Parathyroid adenoma (tissue), 2 donors: ENCODE results near the gene ATP2C2.
A peak's percentile ranks its signal among the peaks of the same experiment; 100 is the strongest.

Experiments
- H2AFZ ChIP-seq: fragments of 300-600 bp; sonication (generic); one replicate; pipeline ENCODE4 v1.7.0; 2017; ENCODE audit warnings: antibody characterized with exemption, mild to moderate bottlenecking
- H3K27ac ChIP-seq: fragments of 300-600 bp; sonication (generic); one replicate; pipeline ENCODE4 v1.7.0; 2017
- H3K27me3 ChIP-seq: fragments of 300-600 bp; sonication (generic); one replicate; pipeline ENCODE4 v1.7.0; 2017; ENCODE audit warnings: low read length; ENCODE audit not compliant: control insufficient read depth, insufficient read depth
- H3K36me3 ChIP-seq: fragments of 300-600 bp; sonication (generic); one replicate; pipeline ENCODE4 v1.7.0; 2017; ENCODE audit warnings: low read length; ENCODE audit not compliant: control insufficient read depth, insufficient read depth
- H3K4me1 ChIP-seq: fragments of 300-600 bp; sonication (generic); one replicate; pipeline ENCODE4 v1.7.0; 2017; ENCODE audit warnings: control low read depth
- H3K4me2 ChIP-seq: fragments of 300-600 bp; sonication (generic); one replicate; pipeline ENCODE4 v1.7.0; 2017; ENCODE audit warnings: low read length
- H3K4me3 ChIP-seq: fragments of 300-600 bp; sonication (generic); one replicate; pipeline ENCODE4 v1.7.0; 2017; ENCODE audit warnings: low read depth, low read length
- H3K79me2 ChIP-seq: fragments of 300-600 bp; sonication (generic); one replicate; pipeline ENCODE4 v1.7.0; 2017; ENCODE audit warnings: control low read depth
- H3K9ac ChIP-seq: fragments of 300-600 bp; sonication (generic); one replicate; pipeline ENCODE4 v1.7.0; 2017; ENCODE audit warnings: mild to moderate bottlenecking
- H3K9me3 ChIP-seq: fragments of 300-600 bp; sonication (generic); one replicate; pipeline ENCODE4 v1.7.0; 2017; ENCODE audit warnings: low read length; ENCODE audit not compliant: control insufficient read depth
- TF ChIP-seq, protein P1 (sequence below): fragments of 300-600 bp; sonication (generic); IDR thresholded peaks from one replicate; pipeline ENCODE4 v1.7.0; 2017; ENCODE audit warnings: antibody characterized with exemption, mild to moderate bottlenecking
- donor health status: primary hyperparathyroidism.

ATP2C2 gene

GRCh38 chr16:84368308-84368996 lies at the start of gene ATP2C2:
TSS of gene ATP2C2 (plus strand) at chr16:84368538. CDS start at chr16:84368616, 78 bp downstream.
- Histone ChIP-seq H3K9me3 (no peaks in the 10 kb centered on the region), H3K79me2 (no peaks in the 10 kb centered on the region), H3K27me3 (no peaks in the 10 kb centered on the region), H3K36me3 (no peaks in the 10 kb centered on the region), H3K27ac (no peak within 1 kb of the TSS), H3K9ac (no peak within 1 kb of the TSS), H3K4me1 (no peaks in the 10 kb centered on the region), H3K4me2 (peak within 1 kb of the TSS; percentile 94), H2AFZ (peak within 1 kb of the TSS; percentile 84), H3K4me3 (peak within 1 kb of the TSS; percentile 59)
- TF ChIP-seq, protein P1, sequence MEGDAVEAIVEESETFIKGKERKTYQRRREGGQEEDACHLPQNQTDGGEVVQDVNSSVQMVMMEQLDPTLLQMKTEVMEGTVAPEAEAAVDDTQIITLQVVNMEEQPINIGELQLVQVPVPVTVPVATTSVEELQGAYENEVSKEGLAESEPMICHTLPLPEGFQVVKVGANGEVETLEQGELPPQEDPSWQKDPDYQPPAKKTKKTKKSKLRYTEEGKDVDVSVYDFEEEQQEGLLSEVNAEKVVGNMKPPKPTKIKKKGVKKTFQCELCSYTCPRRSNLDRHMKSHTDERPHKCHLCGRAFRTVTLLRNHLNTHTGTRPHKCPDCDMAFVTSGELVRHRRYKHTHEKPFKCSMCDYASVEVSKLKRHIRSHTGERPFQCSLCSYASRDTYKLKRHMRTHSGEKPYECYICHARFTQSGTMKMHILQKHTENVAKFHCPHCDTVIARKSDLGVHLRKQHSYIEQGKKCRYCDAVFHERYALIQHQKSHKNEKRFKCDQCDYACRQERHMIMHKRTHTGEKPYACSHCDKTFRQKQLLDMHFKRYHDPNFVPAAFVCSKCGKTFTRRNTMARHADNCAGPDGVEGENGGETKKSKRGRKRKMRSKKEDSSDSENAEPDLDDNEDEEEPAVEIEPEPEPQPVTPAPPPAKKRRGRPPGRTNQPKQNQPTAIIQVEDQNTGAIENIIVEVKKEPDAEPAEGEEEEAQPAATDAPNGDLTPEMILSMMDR, result no peak

DNA sequence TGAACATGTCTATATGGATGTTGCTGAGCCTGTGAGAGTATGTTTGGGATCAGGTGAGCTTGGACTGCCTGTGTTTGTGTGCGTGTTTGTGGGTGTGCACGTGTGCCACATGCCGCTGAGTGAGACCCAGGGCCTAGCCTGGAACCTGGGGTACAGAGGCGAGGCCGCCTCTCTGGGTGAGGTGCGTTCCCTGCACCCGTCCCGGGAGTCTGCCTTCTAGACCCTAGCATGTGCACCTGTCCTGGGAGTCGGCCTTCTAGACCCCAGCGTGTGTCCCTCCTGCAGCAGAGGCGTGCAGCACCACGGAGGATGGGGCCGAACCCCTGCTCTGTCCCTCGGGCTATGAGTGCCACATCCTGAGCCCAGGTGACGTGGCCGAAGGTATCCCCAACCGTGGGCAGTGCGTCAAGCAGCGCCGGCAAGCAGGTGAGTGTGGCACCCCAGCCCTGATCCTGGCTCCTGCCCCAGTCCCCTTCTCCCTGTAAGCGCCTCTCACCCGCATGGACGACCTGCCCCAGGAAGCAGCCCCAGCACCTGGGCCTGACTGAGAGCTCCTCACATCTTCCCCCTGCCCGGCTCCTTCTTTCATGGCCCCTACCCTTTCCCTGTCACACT lies 49.1 kb upstream of the ATP2C2 start:
- H3K4me2 ChIP-seq, result no peak overlapping the region
- no peaks in the 10 kb centered on the region for H3K79me2 ChIP-seq
- no peak overlapping the region for H3K27ac ChIP-seq
- no peaks in the 10 kb centered on the region for H3K4me1 ChIP-seq
- TF ChIP-seq, protein P1, result no peak
- no peak overlapping the region for H3K9ac ChIP-seq
- H2AFZ ChIP-seq, result no peak overlapping the region
- no peak overlapping the region for H3K4me3 ChIP-seq
- no peaks in the 10 kb centered on the region for H3K27me3 ChIP-seq
- H3K36me3 ChIP-seq, result no peaks in the 10 kb centered on the region
- H3K9me3 ChIP-seq, result no peaks in the 10 kb centered on the region

DNA sequence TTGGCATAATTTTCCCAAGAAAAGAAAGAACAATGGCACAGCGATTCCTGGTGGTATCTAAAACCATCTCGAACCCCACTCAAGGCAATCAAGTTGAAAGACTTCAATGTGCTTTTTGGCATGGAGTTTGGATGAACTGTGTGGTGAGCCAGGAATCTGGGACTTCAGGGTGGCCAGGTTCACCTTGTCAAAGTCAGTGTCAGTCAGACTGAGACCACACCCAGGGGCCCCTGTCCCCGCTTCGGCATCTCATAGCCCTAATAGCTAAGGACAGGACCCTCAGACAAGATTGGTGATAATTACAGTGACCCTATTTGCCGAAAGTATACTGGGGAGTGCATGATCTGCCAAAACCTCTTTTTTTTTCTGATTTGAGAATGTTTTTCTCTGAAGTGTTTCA lies 47.8 kb upstream of the ATP2C2 start:
- H3K4me3 ChIP-seq, result no peak overlapping the region
- TF ChIP-seq, protein P1, result no peak
- no peak overlapping the region for H3K9ac ChIP-seq
- H3K4me2 ChIP-seq, result no peak overlapping the region
- no peaks in the 10 kb centered on the region for H3K9me3 ChIP-seq
- H3K36me3 ChIP-seq, result no peaks in the 10 kb centered on the region
- no peak overlapping the region for H2AFZ ChIP-seq
- H3K27ac ChIP-seq, result no peak overlapping the region
- H3K4me1 ChIP-seq, result no peaks in the 10 kb centered on the region
- H3K79me2 ChIP-seq, result no peaks in the 10 kb centered on the region
- H3K27me3 ChIP-seq, result no peaks in the 10 kb centered on the region

- Histone ChIP-seq H2AFZ (no peak overlapping the region), H3K9me3 (no peaks in the 10 kb centered on the region), H3K9ac (no peak overlapping the region), H3K27ac (no peak overlapping the region), H3K79me2 (no peaks in the 10 kb centered on the region), H3K27me3 (no peaks in the 10 kb centered on the region), H3K4me1 (no peaks in the 10 kb centered on the region), H3K4me3 (no peak overlapping the region), H3K4me2 (no peak overlapping the region), H3K36me3 (no peaks in the 10 kb centered on the region)
- TF ChIP-seq, protein P1, result no peak
These were observed 46.4 kb upstream of the ATP2C2 start for GRCh38 chr16:84321932-84322331.

DNA sequence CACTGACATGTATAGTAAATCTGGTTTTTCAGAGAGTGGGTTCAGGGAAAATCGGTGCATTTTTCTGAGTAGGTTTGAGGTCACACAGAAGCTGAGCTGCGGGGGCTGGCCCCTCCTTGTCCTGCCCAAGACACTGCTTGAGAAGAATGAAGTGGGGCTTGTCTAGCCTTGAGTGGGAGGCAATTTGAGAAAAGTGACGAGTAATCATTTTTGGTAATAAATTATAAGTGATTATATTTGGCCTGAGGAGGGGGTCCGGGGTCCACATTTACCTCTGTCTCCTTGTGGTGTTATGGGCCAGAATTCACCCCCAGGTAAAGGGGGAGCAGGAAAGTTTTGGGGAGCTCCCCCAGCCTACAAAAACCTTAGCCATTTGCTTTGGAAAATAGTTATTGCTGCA lies 45.6 kb upstream of the ATP2C2 start:
- TF ChIP-seq, protein P1, result no peak
- H3K36me3 ChIP-seq, result no peaks in the 10 kb centered on the region

More for the DNA sequence above, 45.6 kb upstream of the ATP2C2 start:
- no peak overlapping the region for H3K4me2 ChIP-seq
- no peaks in the 10 kb centered on the region for H3K9me3 ChIP-seq
- H3K4me3 ChIP-seq, result no peak overlapping the region
- H3K79me2 ChIP-seq, result no peaks in the 10 kb centered on the region
- no peak overlapping the region for H3K9ac ChIP-seq
- no peaks in the 10 kb centered on the region for H3K4me1 ChIP-seq
- H2AFZ ChIP-seq, result no peak overlapping the region
- no peak overlapping the region for H3K27ac ChIP-seq
- H3K27me3 ChIP-seq, result no peaks in the 10 kb centered on the region
